ENCODE data around the gene SLC4A4. TPM values are rescaled to one million over a fixed set of nuclear protein-coding genes. Genes with fewer than 3 reads are reported as not detected.

SLC4A4 gene
- 18.2 and 21.1 TPM in 2 replicates for total RNA-seq

DNA sequence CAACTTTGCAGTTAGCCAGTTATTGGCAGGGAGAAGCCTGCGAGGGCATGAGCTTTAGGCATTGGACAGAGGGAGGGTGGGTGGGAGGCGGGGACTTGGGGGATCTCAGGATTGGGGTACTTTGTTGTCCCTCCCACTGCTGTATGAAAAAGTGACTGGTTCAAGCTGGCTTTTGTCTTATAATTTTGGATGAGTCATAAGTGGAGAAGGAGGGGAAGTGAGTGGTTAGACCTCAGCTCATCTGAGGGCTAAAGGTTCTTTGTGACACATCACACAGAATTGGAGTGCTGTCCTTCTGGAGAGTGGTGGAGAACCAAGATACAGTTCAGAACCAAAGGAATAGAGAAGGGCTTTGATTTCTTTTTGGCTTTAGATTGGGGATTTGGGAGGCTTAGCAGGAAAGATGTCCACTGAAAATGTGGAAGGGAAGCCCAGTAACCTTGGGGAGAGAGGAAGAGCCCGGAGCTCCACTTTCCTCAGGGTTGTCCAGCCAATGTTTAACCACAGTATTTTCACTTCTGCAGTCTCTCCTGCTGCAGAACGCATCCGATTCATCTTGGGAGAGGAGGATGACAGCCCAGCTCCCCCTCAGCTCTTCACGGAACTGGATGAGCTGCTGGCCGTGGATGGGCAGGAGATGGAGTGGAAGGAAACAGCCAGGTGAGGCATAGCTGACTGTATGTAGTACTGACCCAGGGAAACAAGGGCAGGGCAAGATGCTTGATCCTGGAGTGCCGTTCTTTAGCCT, at the start of gene SLC4A4:
SLC4A4 (plus strand) TSS at position 175 of the 748 bp plus-strand sequence.

Measured in regular cardiac myocyte (primary cell).